Mucosa of descending colon (tissue), 3 donors: ENCODE measurements around the gene SEMA3B. TPM values are rescaled to one million over a fixed set of nuclear protein-coding genes. Genes with fewer than 3 reads are reported as not detected.

Source experiments
- ATAC-seq: fragments of 200-7000 bp; cut with Tn5 transposase; one replicate; pipeline ENCODE4 v1.9.1; 2020; ENCODE audit warnings: mild to moderate bottlenecking, moderate library complexity
- DNase-seq, 3 donors: peaks; one replicate each; pipeline ENCODE4 v3.0.0-alpha.2; 2020
- H3K36me3 ChIP-seq: fragments of 200-600 bp; one replicate; pipeline ENCODE4 v1.8.0; 2021; ENCODE audit warnings: low read depth, mild to moderate bottlenecking
- H3K4me1 ChIP-seq: fragments of 200-600 bp; one replicate; pipeline ENCODE4 v1.8.0; 2021; ENCODE audit warnings: low read depth, mild to moderate bottlenecking
- H3K4me3 ChIP-seq: fragments of 200-600 bp; one replicate; pipeline ENCODE4 v1.8.0; 2021; ENCODE audit warnings: mild to moderate bottlenecking
- H3K9me3 ChIP-seq: fragments of 200-600 bp; one replicate; pipeline ENCODE4 v1.8.0; 2021; ENCODE audit warnings: mild to moderate bottlenecking
- CTCF ChIP-seq: fragments of 200-600 bp; IDR thresholded peaks from one replicate; pipeline ENCODE4 v1.8.0; 2022; ENCODE audit warnings: antibody characterized with exemption, mild to moderate bottlenecking
- intact Hi-C, 2 donors: fragments of 100-400 bp; cut with DNase I in 1 of 2; cut with micrococcal nuclease in 1 of 2; formaldehyde crosslinking; loops; one replicate each; pipeline versions ENCODE4 v1.11.0 to v1.11.1; 2022; cut with DNase I, micrococcal nuclease
- total RNA-seq, 3 donors: library from RNA; stranded (reverse); fragmentation: NEBNext Ultra II Directional in 2 of 3; extraction: Animal tissue kit (Norgen Biotek cat#: 25700) in 2 of 3; gene quantifications; one replicate each; pipeline versions ENCODE4 v1.2.1 to v1.2.4, GENCODE V29; 2021 to 2023
- donor health status: DM: no; HTN: no; CAD: no; lungs with moderate emphysema.
- donor health status: DM: no; HTN: no; CAD: no.
- donor health status: DM: no; HTN: yes; CAD: no.

SEMA3B gene
- total RNA-seq, 3 donors from 2014 or later: 42.0 to 129 (median 59.2) TPM

GRCh38 chr3:50239649-50240048 lies 29.3 kb upstream of the SEMA3B start:
- intact Hi-C loops: no loop called here
- ATAC-seq (no peak), DNase-seq (no peak)
- no peak for TF ChIP-seq CTCF
- Histone ChIP-seq H3K4me1 (peaks cover 68% of the 10 kb centered on the region), H3K4me3 (no peak overlapping the region), H3K9me3 (no peaks in the 10 kb centered on the region), H3K36me3 (no peaks in the 10 kb centered on the region)

GRCh38 chr3:50241163-50241562 lies 27.8 kb upstream of the SEMA3B start:
- ATAC-seq (no peak), DNase-seq (no peak)
- Histone ChIP-seq H3K4me3 (no peak overlapping the region), H3K9me3 (no peaks in the 10 kb centered on the region), H3K4me1 (peaks cover 74% of the 10 kb centered on the region), H3K36me3 (no peaks in the 10 kb centered on the region)
- TF ChIP-seq CTCF: no peak
- intact Hi-C loops: no loop called here

- peaks cover 77% of the 10 kb centered on the region for H3K4me1 ChIP-seq
- ATAC-seq (no peak), DNase-seq (no peak)
- H3K36me3 ChIP-seq: no peaks in the 10 kb centered on the region
- no peak overlapping the region for H3K4me3 ChIP-seq
- intact Hi-C loops: no loop called here
- no peak for TF ChIP-seq CTCF
- no peaks in the 10 kb centered on the region for H3K9me3 ChIP-seq
Observed at GRCh38 chr3:50241713-50242380, 27.1 kb upstream of the SEMA3B start.

GRCh38 chr3:50242381-50242770 lies 26.6 kb upstream of the SEMA3B start:
- DNase-seq (no peak), ATAC-seq (no peak)
- intact Hi-C loops: no loop called here
- H3K4me1 ChIP-seq: peaks cover 72% of the 10 kb centered on the region
- TF ChIP-seq CTCF: no peak
- H3K9me3 ChIP-seq: no peaks in the 10 kb centered on the region
- no peaks in the 10 kb centered on the region for H3K36me3 ChIP-seq
- no peak overlapping the region for H3K4me3 ChIP-seq

- H3K4me1 ChIP-seq: peaks cover 69% of the 10 kb centered on the region
- DNase-seq (peak in 2 of 3 donors; percentile 52 to 87), ATAC-seq (peak; percentile 27)
- no peaks in the 10 kb centered on the region for H3K9me3 ChIP-seq
- no peak for TF ChIP-seq CTCF
- no peaks in the 10 kb centered on the region for H3K36me3 ChIP-seq
- intact Hi-C loops: no loop called here
- H3K4me3 ChIP-seq: no peak overlapping the region
Observed at GRCh38 chr3:50242851-50243542, 25.9 kb upstream of the SEMA3B start.
